K562 (cell line): Measurements from ENCODE around the gene ADAMTS20. TPM values are rescaled to one million over a fixed set of nuclear protein-coding genes. Genes with fewer than 3 reads are reported as not detected.

Source experiments
- CBX8 ChIP-seq: fragments of 200-600 bp; sonication (generic); IDR thresholded peaks from 2 replicates; pipeline ENCODE4 v1.6.1; 2012; ENCODE audit warnings: borderline replicate concordance, mixed run types, low read depth, mild to moderate bottlenecking, moderate library complexity, mixed read lengths, low read length, control low read depth, inconsistent platforms; ENCODE audit not compliant: poor library complexity, severe bottlenecking; ENCODE audit errors: extremely low read depth
- ETV1 ChIP-seq: fragments of 450-650 bp; conservative IDR thresholded peaks from 2 replicates; pipeline ENCODE4 v1.6.1; 2016; ENCODE audit warnings: missing genetic modification characterization, control low read depth, low read depth, missing compliant biosample characterization
- HNRNPLL ChIP-seq: fragments of 200-400 bp; formaldehyde crosslinking; IDR thresholded peaks from 2 replicates; pipeline ENCODE4 v1.6.1; 2017; ENCODE audit warnings: low read length, low read depth, mild to moderate bottlenecking; ENCODE audit not compliant: poor library complexity, severe bottlenecking
- MTA3 ChIP-seq: fragments of 450-650 bp; formaldehyde crosslinking; IDR thresholded peaks from 2 replicates; pipeline ENCODE4 v1.6.1; 2017; ENCODE audit warnings: mild to moderate bottlenecking, borderline replicate concordance
- MXD1 ChIP-seq: fragments of 250-450 bp; sonication (Bioruptor Pico); IDR thresholded peaks from 2 replicates; pipeline ENCODE4 v1.8.0; 2021; ENCODE audit warnings: borderline replicate concordance, mild to moderate bottlenecking, moderate library complexity; ENCODE audit not compliant: poor library complexity, severe bottlenecking
- ZC3H4 ChIP-seq: sonication (generic); formaldehyde crosslinking; IDR thresholded peaks from 2 replicates; pipeline ENCODE4 v1.9.0; 2021; ENCODE audit warnings: missing genetic modification reagents, borderline replicate concordance
- ZKSCAN3 ChIP-seq: fragments of 250-450 bp; sonication (Bioruptor Pico); IDR thresholded peaks from 2 replicates; pipeline ENCODE4 v1.4.0; 2020
- ZMIZ1 ChIP-seq, 2 experiments: fragments of 150-350 bp in 1 of 2; IDR thresholded peaks; 2 replicates each; pipeline ENCODE4 v1.6.1; 2012 to 2016; ENCODE audit warnings: low read depth in 2 of 2, low read length in 2 of 2, mild to moderate bottlenecking in 1 of 2, moderate library complexity in 1 of 2
- ZNF431 ChIP-seq: sonication (generic); formaldehyde crosslinking; IDR thresholded peaks from 2 replicates; pipeline ENCODE4 v1.8.0; 2022; ENCODE audit warnings: mild to moderate bottlenecking, missing genetic modification reagents
- polyA plus RNA-seq, 8 experiments: library from polyadenylated mRNA; depleted of rRNA in 4 of 8; stranded (reverse) in 5 of 8; unstranded in 3 of 8; fragments of >200 nt; fragmentation: Nextera tagmentation in 2 of 8; fragmentation: Illumina TruSeq in 1 of 8; extraction: Ambion mirVana in 2 of 8; extraction: Trizol in 1 of 8; gene quantifications; 2 replicates each; pipeline versions ENCODE4 v1.2.1 to v1.2.3, GENCODE V29; 2011 to 2014; ENCODE audit warnings: inconsistent platforms in 1 of 8, missing spikeins in 1 of 8
- total RNA-seq, 7 experiments: library from RNA; depleted of rRNA in 6 of 7; stranded (reverse); fragments of >200 nt in 6 of 7; fragmentation: Illumina TruSeq in 2 of 7; extraction: Trizol in 2 of 7; gene quantifications; 2 replicates each; pipeline versions ENCODE4 v1.2.1 to v1.2.3, GENCODE V29; 2011 to 2021; ENCODE audit warnings: low replicate concordance in 1 of 7

ADAMTS20 gene
- total and polyA plus RNA-seq, 9 of the 15 experiments (the other 6 are each of a cell fraction or from before 2014, with no cell fraction given), result 0.01 to 0.84 (median 0.07) TPM; not detected in 2

- no peak for TF ChIP-seq ZMIZ1 (IDR thresholded peaks at IDR 0.05; ENCODE audit: low read depth in 2 of 2, low read length in 2 of 2)
- TF ChIP-seq MXD1 (CRISPR knock-in tag), result no peak
- no peak for TF ChIP-seq MTA3
- no peak for TF ChIP-seq CBX8
- no peak for TF ChIP-seq ZNF431 (CRISPR knock-in tag)
- TF ChIP-seq ZKSCAN3, result no peak
- no peak for TF ChIP-seq ETV1 (tag)
- TF ChIP-seq ZC3H4, result no peak
- TF ChIP-seq HNRNPLL, result no peak
Observed at GRCh38 chr12:43315961-43316360, 236.0 kb downstream of the ADAMTS20 start (continued).
